Measurements from ENCODE around the gene INSRR.

INSRR gene

DNA sequence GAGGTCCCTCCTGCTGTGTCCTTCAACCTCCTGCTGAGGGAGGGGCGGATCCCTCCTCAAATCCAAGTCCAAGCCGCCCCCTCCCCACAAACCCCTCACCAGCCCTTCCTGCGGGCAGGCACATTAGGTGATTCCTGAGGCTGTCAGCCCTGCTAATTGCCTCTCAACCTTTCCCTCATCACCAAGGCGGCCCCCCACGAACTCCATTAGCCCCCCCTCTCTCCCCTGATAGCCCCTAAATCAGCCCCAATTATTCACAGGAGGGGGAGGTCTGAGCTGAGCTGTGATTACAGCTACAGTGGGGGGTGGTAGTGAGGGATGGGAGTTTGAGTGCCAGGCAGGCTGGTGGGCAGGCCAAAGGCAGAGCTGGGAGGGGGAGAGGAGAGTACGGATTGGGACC is 28.8 kb upstream of the INSRR start:
- Histone ChIP-seq H3K4me3 (ENCODE audit: control insufficient read depth in 1 of 7, extremely low read depth in 1 of 7, insufficient read depth in 4 of 7, low read depth in 2 of 7, low read length in 6 of 7) (no peak overlapping the region), H3K9me3 (ENCODE audit: control extremely low read depth in 1 of 5, control insufficient read depth in 4 of 5, insufficient read depth in 2 of 5, low read depth in 1 of 5, low read length in 4 of 5) (no peaks in the 10 kb centered on the region), H3K27ac (ENCODE audit: insufficient read depth in 1 of 2, low read depth in 1 of 2, low read length in 2 of 2, poor library complexity in 1 of 2, severe bottlenecking in 2 of 2) (no peak overlapping the region), H3K4me1 (ENCODE audit: control extremely low read depth in 1 of 4, control insufficient read depth in 4 of 4, insufficient read depth in 4 of 4, low read length in 3 of 4) (peaks cover 0 to 10% (median 7%) of the 10 kb centered on the region in 4 experiments), H3K36me3 (ENCODE audit: control insufficient read depth in 4 of 4, insufficient read depth in 4 of 4, low read length in 3 of 4) (no peaks in the 10 kb centered on the region), H3K27me3 (replicated peaks in 2 of 5; ENCODE audit: control insufficient read depth in 4 of 5, insufficient read depth in 5 of 5, low read length in 4 of 5) (peaks cover 0 to 28% (median 13%) of the 10 kb centered on the region in 5 experiments)
- DNase-seq: no peak
- WGBS (ENCODE audit: insufficient coverage): no CpG with 5 or more reads among the region's 6 CpGs
- ChIA-PET CTCF (interaction anchor here (1.1 to 12.7 kb wide), 7 partner anchors 26 to 230 kb away, joined by 3 to 201 read pairs (median 8); partner anchors contain the start of genes LRRC71 and NTRK1), POLR2A (interaction anchor here (0.6 kb wide), 1 partner anchor 39 kb away, joined by 4 read pairs; no protein-coding TSS in a partner anchor)

DNA sequence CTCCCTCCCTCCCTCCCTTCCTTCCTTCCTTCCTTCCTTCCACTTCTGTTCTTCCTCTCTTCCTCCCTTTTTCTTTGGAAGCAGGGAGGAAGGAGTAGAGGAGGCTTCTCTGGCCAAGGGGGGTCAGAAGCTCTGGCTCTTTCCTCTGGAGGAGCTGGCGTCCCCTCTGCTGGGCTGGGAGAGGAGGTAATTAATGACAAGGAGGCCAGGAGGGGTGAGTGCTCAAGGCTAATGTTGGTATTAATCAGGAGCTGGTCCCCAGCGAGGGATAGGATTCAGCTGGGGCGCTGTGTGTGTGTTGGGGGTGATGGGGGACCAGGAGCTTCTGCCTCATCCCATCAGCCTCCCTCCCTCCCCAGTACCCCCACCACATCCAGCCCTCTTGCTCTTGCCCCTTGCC is 28.4 kb upstream of the INSRR start:
- Histone ChIP-seq H3K4me1 (ENCODE audit: control extremely low read depth in 1 of 4, control insufficient read depth in 4 of 4, insufficient read depth in 4 of 4, low read length in 3 of 4) (peaks cover 0 to 7% (median 4%) of the 10 kb centered on the region in 4 experiments), H3K27ac (ENCODE audit: insufficient read depth in 1 of 2, low read depth in 1 of 2, low read length in 2 of 2, poor library complexity in 1 of 2, severe bottlenecking in 2 of 2) (no peak overlapping the region), H3K27me3 (replicated peaks in 2 of 5; ENCODE audit: control insufficient read depth in 4 of 5, insufficient read depth in 5 of 5, low read length in 4 of 5) (peaks cover 0 to 28% (median 13%) of the 10 kb centered on the region in 5 experiments), H3K9me3 (ENCODE audit: control extremely low read depth in 1 of 5, control insufficient read depth in 4 of 5, insufficient read depth in 2 of 5, low read depth in 1 of 5, low read length in 4 of 5) (no peaks in the 10 kb centered on the region), H3K36me3 (ENCODE audit: control insufficient read depth in 4 of 4, insufficient read depth in 4 of 4, low read length in 3 of 4) (no peaks in the 10 kb centered on the region), H3K4me3 (ENCODE audit: control insufficient read depth in 1 of 7, extremely low read depth in 1 of 7, insufficient read depth in 4 of 7, low read depth in 2 of 7, low read length in 6 of 7) (no peak overlapping the region)
- ChIA-PET POLR2A (no interaction called here), CTCF (interaction anchor here (0.9 to 12.7 kb wide), 10 partner anchors 10 to 230 kb away, joined by 3 to 201 read pairs (median 6); partner anchors contain the start of genes LRRC71 and NTRK1)
- WGBS (ENCODE audit: insufficient coverage): no CpG with 5 or more reads among the region's 3 CpGs
- DNase-seq: no peak

DNA sequence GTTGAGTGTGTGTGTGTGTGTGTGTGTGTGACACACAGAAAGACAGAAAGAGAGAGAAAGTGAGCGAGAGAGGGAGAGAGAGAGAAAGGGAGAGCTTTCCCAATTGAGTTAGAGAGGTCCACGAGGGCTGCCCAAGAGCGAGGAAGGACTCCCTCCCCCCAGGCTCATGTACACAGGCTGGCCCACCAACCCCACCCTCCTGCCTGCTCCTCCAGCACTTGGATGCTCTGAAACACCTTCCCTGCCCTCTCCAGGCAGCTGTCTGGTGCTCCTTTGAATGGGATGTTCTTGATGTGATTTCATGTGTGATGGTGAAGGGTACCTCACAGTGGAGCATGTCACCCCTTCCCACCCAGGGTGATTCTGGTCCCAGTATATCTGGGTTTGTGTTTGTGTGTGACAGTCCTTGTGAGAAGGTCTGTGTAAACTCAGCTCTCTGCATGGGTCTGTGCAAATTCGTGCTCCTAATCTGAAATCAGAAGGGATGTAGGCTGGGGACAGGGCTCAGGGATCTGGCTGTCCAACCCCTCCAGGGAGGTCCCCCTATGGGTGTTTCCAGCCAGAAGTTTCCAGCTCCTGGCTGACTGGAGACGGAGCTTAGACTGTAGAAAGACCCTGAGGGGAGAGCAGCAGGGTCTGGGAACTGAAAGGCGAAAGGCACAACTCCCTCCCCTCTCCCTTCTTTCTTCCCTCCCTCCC is 27.8 kb upstream of the INSRR start:
- CTCF ChIA-PET: interaction anchor here (0.9 to 12.7 kb wide), 11 partner anchors 10 to 160 kb away, joined by 3 to 201 read pairs (median 6); partner anchors contain the start of genes LRRC71 and NTRK1
- peaks cover 0 to 24% (median 14%) of the 10 kb centered on the region in 5 experiments for H3K27me3 ChIP-seq (replicated peaks in 2 of 5; ENCODE audit: control insufficient read depth in 4 of 5, insufficient read depth in 5 of 5, low read length in 4 of 5)

DNA sequence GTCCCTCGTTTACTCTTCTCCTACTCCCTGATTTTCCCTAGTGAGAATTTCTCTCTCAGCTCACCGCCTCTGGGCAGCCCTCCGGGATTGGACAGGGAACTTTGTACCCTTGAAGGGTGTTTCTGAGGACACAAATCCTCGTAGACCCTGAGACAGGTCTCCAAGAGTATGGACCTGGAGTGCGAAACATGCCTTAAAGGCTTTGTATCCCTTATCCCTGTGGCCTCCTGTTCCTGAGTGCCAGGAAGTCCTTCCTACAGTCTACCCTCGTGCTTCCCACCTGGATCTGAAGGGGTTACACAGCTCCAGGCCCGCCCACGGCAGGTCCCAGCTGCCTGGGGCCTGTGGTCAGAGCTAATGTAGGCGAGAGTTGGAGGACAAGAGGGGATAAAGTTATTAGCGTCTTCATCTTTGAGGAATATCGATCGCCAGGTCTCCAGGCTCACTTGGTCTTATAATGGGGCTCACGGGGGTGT is 27.0 kb upstream of the INSRR start:
- H3K27me3 ChIP-seq (replicated peaks in 2 of 5; ENCODE audit: control insufficient read depth in 4 of 5, insufficient read depth in 5 of 5, low read length in 4 of 5): peaks cover 0 to 16% (median 11%) of the 10 kb centered on the region in 5 experiments
- 86% methylated on average over 10 of the region's 13 CpGs for WGBS (ENCODE audit: insufficient coverage)
- CTCF ChIA-PET: interaction anchor here (0.7 to 12.7 kb wide), 10 partner anchors 9 to 87 kb away, joined by 3 to 201 read pairs (median 6); partner anchors contain the start of gene LRRC71

More for the DNA sequence above, 27.8 kb upstream of the INSRR start:
- H3K4me1 ChIP-seq (ENCODE audit: control extremely low read depth in 1 of 4, control insufficient read depth in 4 of 4, insufficient read depth in 4 of 4, low read length in 3 of 4): peaks cover 0 to under 1% (median 0%) of the 10 kb centered on the region in 4 experiments
- no peak overlapping the region for H3K4me3 ChIP-seq (ENCODE audit: control insufficient read depth in 1 of 7, extremely low read depth in 1 of 7, insufficient read depth in 4 of 7, low read depth in 2 of 7, low read length in 6 of 7)
- no peak overlapping the region for H3K27ac ChIP-seq (ENCODE audit: insufficient read depth in 1 of 2, low read depth in 1 of 2, low read length in 2 of 2, poor library complexity in 1 of 2, severe bottlenecking in 2 of 2)
- H3K9me3 ChIP-seq (ENCODE audit: control extremely low read depth in 1 of 5, control insufficient read depth in 4 of 5, insufficient read depth in 2 of 5, low read depth in 1 of 5, low read length in 4 of 5): no peaks in the 10 kb centered on the region
- peak in 1 of 3 donors; percentile 21 for DNase-seq
- 10% methylated on average over 2 of the region's 6 CpGs for WGBS (ENCODE audit: insufficient coverage)
- H3K36me3 ChIP-seq (ENCODE audit: control insufficient read depth in 4 of 4, insufficient read depth in 4 of 4, low read length in 3 of 4): no peaks in the 10 kb centered on the region
- POLR2A ChIA-PET: no interaction called here

DNA sequence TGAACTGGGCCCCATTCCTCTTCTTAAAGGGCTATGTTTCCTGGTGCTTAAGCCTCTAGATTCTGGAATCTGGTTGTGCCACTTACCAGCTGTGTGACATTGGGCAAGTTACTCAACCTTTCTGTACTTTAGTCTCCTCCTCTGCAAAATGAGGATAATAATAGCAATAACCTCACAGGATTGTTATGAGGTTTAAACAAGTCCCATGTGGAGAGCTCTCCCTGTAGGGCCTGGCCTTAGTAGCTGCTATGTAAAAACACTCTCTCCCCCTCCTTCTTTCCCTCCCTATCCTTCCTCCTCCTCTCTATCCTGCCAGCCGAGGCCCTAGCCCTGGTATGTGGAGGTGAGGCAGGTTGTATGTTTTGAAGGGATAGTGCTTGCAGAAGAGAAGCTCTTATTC is 26.4 kb upstream of the INSRR start:
- CTCF ChIA-PET: interaction anchor here (0.7 to 12.7 kb wide), 7 partner anchors 26 to 86 kb away, joined by 3 to 201 read pairs (median 5); partner anchors contain the start of gene LRRC71
- Histone ChIP-seq H3K9me3 (ENCODE audit: control extremely low read depth in 1 of 5, control insufficient read depth in 4 of 5, insufficient read depth in 2 of 5, low read depth in 1 of 5, low read length in 4 of 5) (no peaks in the 10 kb centered on the region), H3K4me1 (ENCODE audit: control extremely low read depth in 1 of 4, control insufficient read depth in 4 of 4, insufficient read depth in 4 of 4, low read length in 3 of 4) (no peaks in the 10 kb centered on the region), H3K4me3 (ENCODE audit: control insufficient read depth in 1 of 7, extremely low read depth in 1 of 7, insufficient read depth in 4 of 7, low read depth in 2 of 7, low read length in 6 of 7) (no peak overlapping the region), H3K27ac (ENCODE audit: insufficient read depth in 1 of 2, low read depth in 1 of 2, low read length in 2 of 2, poor library complexity in 1 of 2, severe bottlenecking in 2 of 2) (no peak overlapping the region), H3K27me3 (replicated peaks in 2 of 5; ENCODE audit: control insufficient read depth in 4 of 5, insufficient read depth in 5 of 5, low read length in 4 of 5) (peaks cover 0 to 16% (median 12%) of the 10 kb centered on the region in 5 experiments), H3K36me3 (ENCODE audit: control insufficient read depth in 4 of 4, insufficient read depth in 4 of 4, low read length in 3 of 4) (no peaks in the 10 kb centered on the region)
- POLR2A ChIA-PET: no interaction called here
- DNase-seq: no peak
- no CpG with 5 or more reads among the region's 1 CpG for WGBS (ENCODE audit: insufficient coverage)

More for the DNA sequence above, 27.0 kb upstream of the INSRR start:
- no peak for DNase-seq
- Histone ChIP-seq H3K27ac (ENCODE audit: insufficient read depth in 1 of 2, low read depth in 1 of 2, low read length in 2 of 2, poor library complexity in 1 of 2, severe bottlenecking in 2 of 2) (no peak overlapping the region), H3K36me3 (ENCODE audit: control insufficient read depth in 4 of 4, insufficient read depth in 4 of 4, low read length in 3 of 4) (no peaks in the 10 kb centered on the region), H3K4me1 (ENCODE audit: control extremely low read depth in 1 of 4, control insufficient read depth in 4 of 4, insufficient read depth in 4 of 4, low read length in 3 of 4) (no peaks in the 10 kb centered on the region), H3K9me3 (ENCODE audit: control extremely low read depth in 1 of 5, control insufficient read depth in 4 of 5, insufficient read depth in 2 of 5, low read depth in 1 of 5, low read length in 4 of 5) (no peaks in the 10 kb centered on the region), H3K4me3 (ENCODE audit: control insufficient read depth in 1 of 7, extremely low read depth in 1 of 7, insufficient read depth in 4 of 7, low read depth in 2 of 7, low read length in 6 of 7) (no peak overlapping the region)
- POLR2A ChIA-PET: no interaction called here

DNA sequence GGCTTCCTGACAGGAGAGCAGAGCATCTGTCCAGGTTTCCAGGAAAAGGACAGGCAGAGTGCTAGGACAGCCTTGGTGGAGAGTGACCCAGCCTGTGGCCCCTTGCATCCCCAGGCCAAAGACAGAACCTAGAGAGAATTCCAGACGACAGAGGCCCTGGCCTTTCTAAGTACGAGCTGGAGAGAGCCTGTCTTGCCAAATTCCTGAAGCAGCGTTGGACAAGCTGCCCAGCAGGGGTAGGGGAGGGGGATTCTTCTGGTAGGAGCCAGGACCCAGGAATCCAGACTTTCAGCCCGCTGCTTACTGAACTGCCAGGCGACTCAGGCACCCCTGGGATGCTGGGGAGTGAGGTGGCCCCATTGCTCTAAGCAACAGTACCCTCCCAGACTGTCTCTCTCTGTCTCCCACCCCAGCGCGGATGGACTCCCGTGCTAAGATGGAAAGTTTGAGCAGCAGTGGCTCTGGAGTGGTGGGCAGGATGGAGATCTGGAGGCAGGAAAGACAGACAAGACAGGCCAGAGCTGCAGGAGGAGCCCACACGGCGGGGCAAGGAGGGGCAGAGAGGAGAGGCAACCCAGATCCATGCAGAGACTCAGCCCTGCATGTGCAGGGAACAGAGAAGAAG is 25.8 kb upstream of the INSRR start:
- POLR2A ChIA-PET: no interaction called here

More for the DNA sequence above, 25.8 kb upstream of the INSRR start:
- Histone ChIP-seq H3K9me3 (ENCODE audit: control extremely low read depth in 1 of 5, control insufficient read depth in 4 of 5, insufficient read depth in 2 of 5, low read depth in 1 of 5, low read length in 4 of 5) (no peaks in the 10 kb centered on the region), H3K27me3 (replicated peaks in 2 of 5; ENCODE audit: control insufficient read depth in 4 of 5, insufficient read depth in 5 of 5, low read length in 4 of 5) (peaks cover 0 to 16% (median 11%) of the 10 kb centered on the region in 5 experiments), H3K36me3 (ENCODE audit: control insufficient read depth in 4 of 4, insufficient read depth in 4 of 4, low read length in 3 of 4) (no peaks in the 10 kb centered on the region), H3K4me1 (ENCODE audit: control extremely low read depth in 1 of 4, control insufficient read depth in 4 of 4, insufficient read depth in 4 of 4, low read length in 3 of 4) (no peaks in the 10 kb centered on the region), H3K4me3 (ENCODE audit: control insufficient read depth in 1 of 7, extremely low read depth in 1 of 7, insufficient read depth in 4 of 7, low read depth in 2 of 7, low read length in 6 of 7) (no peak overlapping the region), H3K27ac (ENCODE audit: insufficient read depth in 1 of 2, low read depth in 1 of 2, low read length in 2 of 2, poor library complexity in 1 of 2, severe bottlenecking in 2 of 2) (no peak overlapping the region)
- WGBS (ENCODE audit: insufficient coverage): 91% methylated on average over 5 of the region's 10 CpGs
- DNase-seq: no peak
- CTCF ChIA-PET: interaction anchor here (1.0 to 12.7 kb wide), 7 partner anchors 10 to 86 kb away, joined by 3 to 201 read pairs (median 5); partner anchors contain the start of genes LRRC71 and NTRK1
